ENCODE data around the gene LMX1B.

DNA sequence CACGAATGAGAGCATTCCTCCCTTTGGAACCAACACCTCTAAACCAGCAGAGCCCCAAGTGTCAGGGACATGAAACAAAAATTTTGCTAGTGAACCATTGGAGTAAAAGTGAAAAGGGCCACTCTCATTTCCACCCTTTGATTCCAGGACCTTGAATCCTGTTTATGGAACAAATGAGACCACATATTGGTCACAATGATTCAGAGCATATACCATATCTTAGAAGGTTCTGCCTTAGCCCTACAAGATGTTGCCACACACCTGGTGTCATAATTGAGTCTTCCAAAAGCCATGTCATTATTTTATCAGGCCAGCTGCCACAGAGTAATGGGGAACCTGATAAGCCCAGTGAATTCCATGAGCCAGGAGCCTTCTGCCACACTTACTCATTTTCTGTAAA is 124.8 kb downstream of the LMX1B start:
- TF ChIP-seq, protein P1, sequence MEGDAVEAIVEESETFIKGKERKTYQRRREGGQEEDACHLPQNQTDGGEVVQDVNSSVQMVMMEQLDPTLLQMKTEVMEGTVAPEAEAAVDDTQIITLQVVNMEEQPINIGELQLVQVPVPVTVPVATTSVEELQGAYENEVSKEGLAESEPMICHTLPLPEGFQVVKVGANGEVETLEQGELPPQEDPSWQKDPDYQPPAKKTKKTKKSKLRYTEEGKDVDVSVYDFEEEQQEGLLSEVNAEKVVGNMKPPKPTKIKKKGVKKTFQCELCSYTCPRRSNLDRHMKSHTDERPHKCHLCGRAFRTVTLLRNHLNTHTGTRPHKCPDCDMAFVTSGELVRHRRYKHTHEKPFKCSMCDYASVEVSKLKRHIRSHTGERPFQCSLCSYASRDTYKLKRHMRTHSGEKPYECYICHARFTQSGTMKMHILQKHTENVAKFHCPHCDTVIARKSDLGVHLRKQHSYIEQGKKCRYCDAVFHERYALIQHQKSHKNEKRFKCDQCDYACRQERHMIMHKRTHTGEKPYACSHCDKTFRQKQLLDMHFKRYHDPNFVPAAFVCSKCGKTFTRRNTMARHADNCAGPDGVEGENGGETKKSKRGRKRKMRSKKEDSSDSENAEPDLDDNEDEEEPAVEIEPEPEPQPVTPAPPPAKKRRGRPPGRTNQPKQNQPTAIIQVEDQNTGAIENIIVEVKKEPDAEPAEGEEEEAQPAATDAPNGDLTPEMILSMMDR (conservative IDR thresholded peaks at IDR 0.05): no peak
- no peak for TF ChIP-seq ZFX (IDR thresholded peaks at IDR 0.05)

All from C4-2B (cell line).